MCF 10A (cell line): Measurements from ENCODE around the gene KCNT2. TPM values are rescaled to one million over a fixed set of nuclear protein-coding genes. Genes with fewer than 3 reads are reported as not detected.

Experiments used
- BruUV-seq: library from RNA; stranded (reverse); fragments of 400-500 nt; replicated peaks from 2 replicates; lab custom pipeline; 2021; lab: Mats Ljungman, UMichigan
- CTCF ChIA-PET: fragments of 300-600 bp; sonication (Branson Sonifier 250); formaldehyde crosslinking; extraction: SDS; loops from one replicate; lab custom pipeline; 2021; ENCODE audit warnings: antibody characterized with exemption, inconsistent platforms; lab: Yijun Ruan, JAX
- POLR2A ChIA-PET: fragments of 300-600, 350-650 bp; sonication (Branson Sonifier 250); formaldehyde crosslinking; extraction: SDS; loops from one replicate; lab custom pipeline; 2020; ENCODE audit warnings: antibody characterized with exemption, inconsistent platforms; lab: Yijun Ruan, JAX
- DNase-seq: peaks from one replicate; pipeline ENCODE4 v3.0.0-alpha.2; 2018; ENCODE audit not compliant: unreplicated experiment
- H3K27ac Mint-ChIP-seq: one replicate; pipeline ENCODE4 v1.8.0; 2022; ENCODE audit warnings: mild to moderate bottlenecking, low read depth, mixed read lengths; ENCODE audit not compliant: unreplicated experiment
- H3K27me3 Mint-ChIP-seq: one replicate; pipeline ENCODE4 v1.8.0; 2022; ENCODE audit warnings: mixed read lengths; ENCODE audit not compliant: insufficient read depth, unreplicated experiment
- H3K36me3 Mint-ChIP-seq: one replicate; pipeline ENCODE4 v1.8.0; 2022; ENCODE audit warnings: mild to moderate bottlenecking, moderate library complexity, mixed read lengths; ENCODE audit not compliant: insufficient read depth, unreplicated experiment
- H3K4me1 Mint-ChIP-seq: one replicate; pipeline ENCODE4 v1.8.0; 2022; ENCODE audit warnings: mixed read lengths; ENCODE audit not compliant: insufficient read depth, unreplicated experiment
- H3K4me3 Mint-ChIP-seq: one replicate; pipeline ENCODE4 v1.8.0; 2022; ENCODE audit warnings: mild to moderate bottlenecking, moderate library complexity, mixed read lengths; ENCODE audit not compliant: unreplicated experiment
- H3K9me3 Mint-ChIP-seq: one replicate; pipeline ENCODE4 v1.8.0; 2022; ENCODE audit warnings: mixed read lengths; ENCODE audit not compliant: unreplicated experiment
- CTCF ChIP-seq: fragments of 200-600 bp; IDR thresholded peaks from one replicate; pipeline ENCODE4 v1.8.0; 2022; ENCODE audit warnings: antibody characterized with exemption, mild to moderate bottlenecking; ENCODE audit not compliant: unreplicated experiment
- intact Hi-C: fragments of 100-400 bp; cut with micrococcal nuclease; formaldehyde crosslinking; loops from 2 replicates; pipeline ENCODE4 v1.14.1; 2022
- total RNA-seq: library from RNA; stranded (reverse); gene quantifications from 2 replicates; pipeline ENCODE4 v1.2.3, GENCODE V29; 2022

KCNT2 gene
- total RNA-seq, 1 experiment from 2014 or later = 1.5 TPM

DNA sequence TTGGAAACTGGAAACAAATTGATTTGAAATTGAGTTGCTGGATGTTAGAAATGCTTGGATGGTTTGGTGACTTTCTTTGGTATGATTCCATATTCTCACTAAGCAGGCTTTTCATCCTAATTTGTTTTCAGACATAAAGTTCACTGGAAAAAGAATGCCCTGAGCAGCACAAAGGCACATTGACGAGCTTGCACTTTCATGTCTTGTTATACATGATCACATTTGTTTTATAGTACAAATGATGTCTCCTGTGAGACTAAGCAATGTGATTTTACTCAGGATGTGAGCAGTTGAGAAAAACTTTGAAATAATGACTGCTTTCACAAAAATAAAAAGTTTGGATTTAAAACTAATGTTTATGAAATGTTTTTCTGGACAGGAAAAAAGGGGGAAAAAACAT, 63.6 kb downstream of the KCNT2 start:
- BruUV-seq = no TSS peak
- intact Hi-C loops = no loop called here
- Mint-ChIP-seq H3K4me3 (no peak overlapping the region), H3K9me3 (no peaks in the 10 kb centered on the region), H3K4me1 (peaks cover 14% of the 10 kb centered on the region), H3K36me3 (peaks cover 7% of the 10 kb centered on the region), H3K27me3 (no peaks in the 10 kb centered on the region), H3K27ac (peak overlapping the region; percentile 23)
- DNase-seq = no peak
- ChIA-PET POLR2A (interaction anchor here (0.6 to 1.2 kb wide), 3 partner anchors 9 to 189 kb away, joined by 3 to 4 read pairs (median 3); no protein-coding TSS in a partner anchor), CTCF (interaction anchor here (0.6 to 1.1 kb wide), 2 partner anchors 135 to 144 kb away, joined by 3 to 4 read pairs; no protein-coding TSS in a partner anchor)
- no peak for TF ChIP-seq CTCF

- ChIA-PET POLR2A (no interaction called here), CTCF (interaction anchor here (0.6 kb wide), 2 partner anchors 77 to 223 kb away, joined by 3 read pairs; no protein-coding TSS in a partner anchor)
- no peaks in the 10 kb centered on the region for H3K9me3 Mint-ChIP-seq
- peaks cover 7% of the 10 kb centered on the region for H3K36me3 Mint-ChIP-seq
- no peak overlapping the region for H3K27ac Mint-ChIP-seq
- BruUV-seq = no TSS peak
- no peaks in the 10 kb centered on the region for H3K27me3 Mint-ChIP-seq
- no peak for DNase-seq
- no peak overlapping the region for H3K4me3 Mint-ChIP-seq
- peaks cover 14% of the 10 kb centered on the region for H3K4me1 Mint-ChIP-seq
- intact Hi-C loops = no loop called here
- TF ChIP-seq CTCF = no peak
Measured at GRCh38 chr1:196543833-196544232, 64.4 kb downstream of the KCNT2 start.

- ChIA-PET POLR2A (interaction anchor here (1.0 kb wide), 1 partner anchor 20 kb away, joined by 3 read pairs; no protein-coding TSS in a partner anchor), CTCF (interaction anchor here (0.6 to 0.9 kb wide), 2 partner anchors 51 to 568 kb away, joined by 3 read pairs; no protein-coding TSS in a partner anchor)
- Mint-ChIP-seq H3K4me3 (no peak overlapping the region), H3K9me3 (no peaks in the 10 kb centered on the region), H3K4me1 (no peaks in the 10 kb centered on the region), H3K27ac (no peak overlapping the region), H3K36me3 (no peaks in the 10 kb centered on the region), H3K27me3 (no peaks in the 10 kb centered on the region)
- no peak for DNase-seq
- no peak for TF ChIP-seq CTCF
- BruUV-seq = no TSS peak
- intact Hi-C loops = no loop called here
Measured at GRCh38 chr1:196538473-196538872, 69.8 kb downstream of the KCNT2 start.

GRCh38 chr1:196535727-196536126, 72.5 kb downstream of the KCNT2 start:
- peak; percentile 47 for DNase-seq
- H3K27ac Mint-ChIP-seq = no peak overlapping the region
- BruUV-seq = no TSS peak
- H3K4me1 Mint-ChIP-seq = no peaks in the 10 kb centered on the region
- no peaks in the 10 kb centered on the region for H3K9me3 Mint-ChIP-seq
- H3K27me3 Mint-ChIP-seq = no peaks in the 10 kb centered on the region
- H3K4me3 Mint-ChIP-seq = no peak overlapping the region
- ChIA-PET POLR2A (interaction anchor here (0.8 to 1.4 kb wide), 2 partner anchors 9 to 12 kb away, joined by 3 to 4 read pairs; no protein-coding TSS in a partner anchor), CTCF (interaction anchor here (1.0 kb wide), 1 partner anchor 126 kb away, joined by 3 read pairs; no protein-coding TSS in a partner anchor)
- no peak for TF ChIP-seq CTCF
- intact Hi-C loops = no loop called here
- H3K36me3 Mint-ChIP-seq = no peaks in the 10 kb centered on the region
